ENCODE results near the gene GOT2.
A peak's percentile ranks its signal among the peaks of the same experiment; 100 is the strongest.
"Not testable (repeated sequence)": the region's sequence is repeated elsewhere in the genome, so short reads cannot be mapped to it uniquely, and the experiment has no call there.

Gene GOT2

GRCh38 chr16:58733671-58734458 is at the start of gene GOT2:
Gene GOT2, minus strand, starts transcription at chr16:58734316. Its CDS starts 88 bp downstream, at chr16:58734228.
- DNase-seq, result peak; percentile 94

- not testable (repeated sequence) for DNase-seq
Observed at GRCh38 chr16:58779291-58779690, 45.2 kb upstream of the GOT2 start.

- no peak for DNase-seq
Observed at GRCh38 chr16:58773870-58774269, 39.8 kb upstream of the GOT2 start.

- no peak for DNase-seq
Observed at GRCh38 chr16:58768145-58768544, 34.0 kb upstream of the GOT2 start.

DNA sequence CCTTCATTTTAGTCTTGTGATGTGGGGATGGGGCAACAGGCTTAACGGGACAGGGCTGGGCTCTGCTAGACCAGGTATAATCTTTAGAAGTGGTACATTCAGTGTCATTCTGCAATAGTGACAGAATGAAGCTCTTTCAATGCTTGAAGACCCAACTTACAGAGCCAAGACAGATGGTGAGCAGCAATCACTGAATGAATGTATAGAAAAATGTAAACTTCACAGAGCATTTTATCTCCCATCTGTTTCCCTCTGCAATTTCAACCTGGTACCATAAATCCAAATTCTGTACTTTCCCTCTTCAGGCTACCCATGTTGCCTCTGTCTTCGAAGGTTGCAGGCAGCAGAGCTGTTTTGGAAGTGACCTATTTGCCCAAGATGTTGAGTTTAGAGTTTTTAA is 33.5 kb upstream of the GOT2 start:
- DNase-seq, result no peak

DNA sequence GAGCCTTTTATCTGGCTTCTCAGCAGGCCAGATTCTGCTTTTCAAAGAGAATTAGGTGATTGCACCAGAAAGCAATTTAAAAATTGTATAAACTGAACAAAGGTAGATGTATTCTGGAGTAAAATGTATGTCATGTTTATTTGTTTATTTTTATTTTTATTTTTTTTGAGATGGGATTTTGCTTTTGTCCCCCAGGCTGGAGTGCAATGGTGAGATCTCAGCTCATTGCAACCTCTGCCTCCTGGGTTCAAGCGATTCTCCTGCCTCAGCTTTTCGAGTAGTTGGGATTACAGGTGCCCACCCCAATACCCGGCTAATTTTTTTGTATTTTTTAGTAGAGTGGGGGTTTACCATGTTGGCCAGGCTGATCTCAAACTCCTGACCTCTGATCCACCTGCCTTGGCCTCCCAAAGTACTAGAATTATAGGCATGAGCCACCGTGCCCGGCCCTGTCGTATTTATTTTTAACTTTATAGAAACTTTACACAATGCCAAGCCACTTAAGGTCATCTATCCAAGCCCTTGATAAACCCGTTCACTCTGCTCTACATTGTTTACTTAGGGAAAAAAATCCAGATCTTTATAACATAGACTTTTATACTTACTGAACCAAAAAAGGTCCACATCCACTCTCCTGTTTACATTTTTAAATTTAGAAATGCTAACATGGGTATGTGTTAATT is 22.7 kb upstream of the GOT2 start:
- DNase-seq, result no peak

- DNase-seq, result peak; percentile 93
Observed at GRCh38 chr16:58755989-58756649, 22.0 kb upstream of the GOT2 start.

- no peak for DNase-seq
Observed at GRCh38 chr16:58753711-58754134, 19.6 kb upstream of the GOT2 start.

GRCh38 chr16:58744497-58744896 is 10.4 kb upstream of the GOT2 start:
- DNase-seq, result no peak

DNA sequence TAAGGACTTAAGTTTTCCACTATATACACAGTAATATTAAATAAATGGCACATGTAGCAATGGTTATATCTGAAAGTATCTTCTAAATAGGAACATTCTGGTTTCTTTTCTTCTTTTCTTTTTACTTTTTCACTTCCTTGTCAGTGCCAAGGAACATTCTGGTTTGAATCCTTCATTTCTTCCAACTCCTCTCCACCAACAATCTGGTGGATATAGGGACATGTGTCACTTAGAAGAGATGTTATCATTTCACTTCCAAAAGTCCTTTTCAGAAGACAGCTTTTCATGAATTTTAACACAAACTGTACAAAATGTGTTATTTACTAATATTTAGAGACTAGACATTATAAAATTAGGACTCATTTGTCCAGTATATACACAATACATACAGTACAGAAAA is 7.9 kb upstream of the GOT2 start:
- no peak for DNase-seq

DNA sequence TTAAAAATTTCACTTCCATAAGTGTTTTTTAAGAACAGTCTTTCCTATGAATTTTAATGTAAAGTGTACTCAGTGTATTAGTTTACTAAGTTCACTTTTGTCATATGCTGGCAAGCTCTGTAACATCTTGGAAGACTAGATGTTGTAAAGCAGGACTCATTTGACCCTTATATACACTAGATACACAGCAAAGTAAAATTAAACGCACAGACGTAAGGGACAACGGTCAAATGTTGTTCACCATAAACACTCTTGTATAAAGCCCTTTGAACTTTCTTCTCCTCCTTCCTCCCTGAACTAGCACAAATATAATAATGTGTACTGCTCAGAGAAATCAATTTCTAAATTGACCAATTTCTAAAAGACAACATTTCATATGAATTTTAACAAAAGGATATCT is 7.0 kb upstream of the GOT2 start:
- no peak for DNase-seq

DNA sequence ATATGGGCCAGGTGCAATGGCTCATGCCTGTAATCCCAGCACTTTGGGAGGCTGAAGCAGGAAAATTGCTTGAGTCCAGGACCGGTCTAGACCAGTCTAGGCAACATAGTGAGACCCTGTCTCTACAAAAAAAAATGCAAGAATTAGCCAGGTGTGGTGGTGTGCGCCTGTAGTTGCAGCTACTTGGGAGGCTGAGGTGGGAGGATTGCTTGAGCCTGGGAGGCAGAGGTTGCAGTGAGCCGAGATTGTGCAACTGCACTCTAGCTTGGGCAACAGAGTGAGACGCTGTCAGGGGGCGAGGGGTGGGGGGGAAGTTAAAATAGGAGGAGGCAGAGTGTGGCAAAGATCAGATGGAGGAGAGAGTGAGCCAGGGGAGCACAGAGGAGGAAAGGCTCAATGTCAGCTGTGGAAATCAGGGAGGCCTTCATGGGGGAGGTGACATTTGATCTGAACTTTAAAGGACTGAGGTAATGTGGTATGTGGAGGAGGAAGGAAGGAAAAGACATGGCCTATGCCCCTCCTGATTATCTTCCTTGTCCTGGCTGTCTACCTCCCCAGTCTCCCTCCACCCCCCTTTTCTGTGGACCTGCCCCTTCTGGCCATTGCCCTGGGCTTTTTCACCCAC is 4.7 kb upstream of the GOT2 start:
- DNase-seq, result no peak

GRCh38 chr16:58736341-58736740 is 2.2 kb upstream of the GOT2 start:
- not testable (repeated sequence) for DNase-seq

DNA sequence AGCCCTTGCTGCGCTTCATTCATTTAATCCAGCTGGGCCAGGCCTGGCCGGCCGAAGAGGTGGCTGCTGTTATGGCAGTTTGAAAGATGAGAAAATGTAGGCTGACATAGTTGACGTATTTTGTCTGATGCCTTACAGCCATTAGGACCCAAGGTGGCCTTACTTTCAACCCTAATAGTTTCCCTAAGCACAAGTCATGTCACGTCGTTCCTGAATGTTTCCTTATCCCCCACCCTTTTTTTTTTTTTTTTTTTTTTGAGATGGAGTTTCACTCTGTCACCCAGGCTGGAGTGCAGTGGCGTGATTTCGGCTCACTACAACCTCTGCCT is 307 bp upstream of the GOT2 start:
- no peak for DNase-seq

GRCh38 chr16:58733248-58733670 is 857 bp downstream of the GOT2 start:
- peak; percentile 30 for DNase-seq

DNA sequence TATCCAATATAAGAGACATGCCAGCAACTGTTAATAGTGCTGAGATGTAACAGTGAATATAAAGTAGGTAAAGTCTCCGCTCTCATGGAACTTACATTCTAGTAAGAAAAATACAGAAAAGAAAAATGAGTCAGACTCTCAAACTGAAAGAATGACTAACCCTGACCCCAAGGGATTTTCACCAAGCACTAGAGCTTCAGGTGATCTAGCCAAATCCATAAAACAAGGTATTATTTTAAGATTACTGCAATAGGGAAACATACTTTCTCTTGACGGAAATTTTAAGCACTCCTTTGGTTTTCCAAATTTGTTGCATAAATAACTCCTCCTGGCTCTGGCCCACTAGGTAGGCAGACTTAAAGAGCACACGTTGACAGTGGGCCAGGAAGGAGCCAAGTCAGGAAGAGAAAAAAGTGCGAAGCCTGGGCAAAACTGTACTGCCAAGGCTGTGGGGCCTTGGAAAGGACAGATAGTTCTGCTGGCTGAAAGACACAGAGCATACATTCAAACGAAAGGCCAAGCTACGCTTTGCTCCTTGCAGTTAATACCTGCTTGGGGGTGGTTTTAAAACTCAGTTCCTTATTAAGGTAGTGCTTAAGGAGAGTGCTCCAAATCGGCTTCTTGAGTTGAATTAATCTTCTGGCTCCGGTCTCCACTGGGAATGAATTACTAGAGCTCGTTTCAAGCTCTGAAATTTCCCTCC is 1.4 kb downstream of the GOT2 start:
- DNase-seq, result peak; percentile 13

DNA sequence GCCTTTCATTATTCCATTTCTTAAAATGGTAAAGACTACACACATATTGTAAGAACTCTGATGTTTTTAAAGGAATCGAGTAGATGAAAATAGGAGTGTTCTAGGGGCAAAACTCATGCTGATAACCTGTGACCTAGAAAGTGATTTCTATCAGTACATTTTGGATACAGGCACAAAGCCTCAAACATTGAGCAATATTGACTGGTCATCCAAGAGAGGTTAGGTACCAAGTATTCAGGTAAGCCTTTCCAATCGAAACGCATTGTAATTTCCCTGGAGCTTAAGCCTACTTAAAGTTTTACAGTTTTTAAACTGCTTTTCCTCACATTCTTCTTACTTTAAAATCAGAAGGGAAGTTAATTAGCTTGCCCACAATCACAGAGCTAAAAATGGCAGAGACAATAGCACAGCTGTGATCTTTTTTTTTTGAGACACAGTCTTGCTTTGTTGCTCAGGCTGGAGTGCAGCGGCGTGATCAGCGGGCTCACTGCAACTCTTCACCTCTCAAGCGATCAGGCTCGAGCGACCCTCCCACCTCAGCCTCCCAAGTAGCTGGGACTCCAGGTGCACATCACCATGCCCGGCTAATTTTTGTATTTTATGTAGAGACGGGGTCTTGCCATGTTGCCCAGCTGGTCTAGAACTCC is 3.3 kb downstream of the GOT2 start:
- no peak for DNase-seq

- no peak for DNase-seq
Observed at GRCh38 chr16:58727796-58728568, 6.1 kb downstream of the GOT2 start.

DNA sequence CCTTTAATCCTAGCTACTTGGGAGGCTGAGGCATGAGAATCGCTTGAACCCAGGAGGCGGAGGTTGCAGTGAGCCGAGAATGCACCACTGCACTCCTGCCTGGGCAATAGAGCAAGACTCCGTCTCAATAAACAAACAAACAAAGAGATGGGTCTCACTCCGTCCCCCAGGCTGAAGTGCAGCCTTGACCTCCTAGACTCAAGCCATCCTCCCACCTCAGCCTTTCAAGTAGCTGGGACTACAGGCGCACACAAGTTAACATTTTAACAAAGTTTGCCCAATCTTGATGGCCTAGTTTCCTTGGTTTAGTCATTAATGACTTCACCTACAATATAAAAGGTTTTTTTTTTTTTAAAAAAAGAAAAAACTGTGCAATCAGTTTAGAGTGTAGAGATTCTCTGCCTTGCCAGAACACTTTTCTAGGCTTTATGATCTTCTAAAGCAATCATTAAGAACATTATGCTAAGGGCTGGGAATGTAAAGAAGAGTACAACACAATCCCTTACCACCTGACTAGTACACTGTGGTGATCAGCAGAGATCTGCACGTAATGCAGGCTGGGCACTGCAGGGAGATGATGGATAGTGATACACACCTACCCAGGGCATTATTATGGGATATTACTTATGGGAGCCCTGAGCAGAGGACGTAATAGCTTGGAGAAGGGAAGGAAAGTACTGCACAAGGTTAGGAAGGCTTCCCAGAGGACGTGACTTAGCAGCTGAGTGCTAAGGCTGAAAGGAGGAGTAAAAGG is 6.9 kb downstream of the GOT2 start:
- DNase-seq, result no peak

DNA sequence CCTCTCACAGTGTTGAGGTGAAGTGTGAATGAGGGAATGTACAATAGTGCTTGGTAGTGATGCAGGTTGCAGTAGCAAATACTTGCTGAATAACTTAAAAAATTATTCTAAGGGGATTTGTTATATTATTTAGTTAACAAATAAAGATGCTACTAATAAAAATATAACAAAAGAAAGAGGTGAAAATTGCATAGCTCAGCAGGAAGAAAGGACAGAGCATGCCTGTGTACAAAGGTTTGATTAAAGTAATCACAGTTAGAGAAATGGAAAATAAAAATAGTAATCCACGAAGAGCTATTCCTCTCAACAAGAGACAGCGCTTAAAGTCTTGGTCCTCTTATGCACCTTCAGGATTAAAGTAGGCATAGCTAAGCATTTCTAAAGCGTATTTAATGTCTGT is 11.0 kb downstream of the GOT2 start:
- no peak for DNase-seq

DNA sequence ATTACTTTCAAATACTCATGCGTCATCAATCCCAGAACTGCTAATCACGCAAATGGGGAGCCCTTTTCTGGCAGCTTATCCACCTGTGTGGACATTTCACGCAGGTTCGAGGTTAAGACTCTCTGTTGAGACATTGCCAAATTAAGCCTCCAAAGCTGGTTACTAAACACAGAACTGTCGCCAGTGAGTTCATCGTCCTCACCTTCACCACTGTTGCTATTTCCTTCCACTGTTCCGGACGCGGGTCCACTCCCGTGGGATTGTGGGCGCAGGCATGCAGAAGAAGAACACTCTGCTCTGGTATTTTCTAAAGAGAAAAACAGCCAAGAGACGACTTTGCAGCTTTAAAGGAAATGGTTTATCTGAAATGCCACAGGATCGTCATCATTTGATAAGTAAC is 16.1 kb downstream of the GOT2 start:
- no peak for DNase-seq

Measured in hematopoietic multipotent progenitor cell treated with erythropoietin and hydrocortisone succinate and interleukin-3 and kit ligand, for 4 days (in vitro differentiated cells).